VCaP (cell line): ENCODE measurements around the gene HBS1L.

Experiments used
- H3K27ac ChIP-seq: fragments of 450-650 bp; 2 replicates; pipeline ENCODE4 v1.5.1; 2017
- CTCF ChIP-seq: fragments of 450-650 bp; conservative IDR thresholded peaks from 2 replicates; pipeline ENCODE4 v1.5.1; 2017; ENCODE audit warnings: mild to moderate bottlenecking, moderate library complexity

HBS1L gene

DNA sequence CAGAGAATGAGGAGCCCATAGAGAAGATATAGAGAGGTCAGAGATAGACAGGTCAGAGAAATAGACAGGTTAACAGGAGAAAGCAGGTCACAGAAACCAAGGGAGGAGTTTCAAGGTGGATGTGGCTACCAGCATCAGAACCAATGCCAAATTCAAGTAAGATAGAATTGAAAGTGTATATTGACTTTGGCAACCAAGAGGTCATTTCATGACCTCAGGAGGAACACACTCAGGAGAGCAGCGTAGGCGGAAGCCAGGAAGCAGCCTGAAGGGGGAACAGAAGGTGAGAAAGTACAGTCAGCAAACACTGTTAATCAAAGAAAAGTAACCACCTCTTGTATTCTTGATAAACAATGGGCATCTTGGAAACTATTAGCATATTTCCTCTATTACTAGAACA is 70.8 kb downstream of the HBS1L start:
- no peak overlapping the region for H3K27ac ChIP-seq
- no peak for TF ChIP-seq CTCF

- TF ChIP-seq CTCF: no peak
- H3K27ac ChIP-seq: no peak overlapping the region
Measured at GRCh38 chr6:134982161-134982560, 72.5 kb downstream of the HBS1L start.

GRCh38 chr6:134980846-134981245 is 73.8 kb downstream of the HBS1L start:
- no peak overlapping the region for H3K27ac ChIP-seq
- TF ChIP-seq CTCF: no peak

- no peak for TF ChIP-seq CTCF
- no peak overlapping the region for H3K27ac ChIP-seq
Measured at GRCh38 chr6:134979142-134979541, 75.5 kb downstream of the HBS1L start.

DNA sequence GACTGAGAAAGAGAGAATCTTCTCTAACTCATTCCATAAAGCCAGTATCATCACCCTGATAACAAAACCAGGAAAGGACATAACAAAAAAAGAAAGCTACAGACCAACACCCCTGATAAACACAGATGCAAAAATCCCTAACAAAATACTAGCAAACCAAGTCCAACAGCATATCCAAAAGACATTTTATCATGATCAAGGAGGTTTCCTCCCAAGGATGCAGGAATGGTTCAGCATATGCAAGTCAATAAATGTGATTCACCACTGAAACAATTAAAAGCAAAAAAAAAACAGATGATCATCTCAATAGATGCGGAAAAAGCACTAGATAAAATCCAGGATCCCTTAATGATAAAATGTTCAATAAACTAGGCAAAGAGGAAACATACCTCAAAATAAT is 80.3 kb downstream of the HBS1L start:
- H3K27ac ChIP-seq: no peak overlapping the region
- no peak for TF ChIP-seq CTCF

GRCh38 chr6:134967711-134968110 is 86.9 kb downstream of the HBS1L start:
- no peak overlapping the region for H3K27ac ChIP-seq
- TF ChIP-seq CTCF: no peak

DNA sequence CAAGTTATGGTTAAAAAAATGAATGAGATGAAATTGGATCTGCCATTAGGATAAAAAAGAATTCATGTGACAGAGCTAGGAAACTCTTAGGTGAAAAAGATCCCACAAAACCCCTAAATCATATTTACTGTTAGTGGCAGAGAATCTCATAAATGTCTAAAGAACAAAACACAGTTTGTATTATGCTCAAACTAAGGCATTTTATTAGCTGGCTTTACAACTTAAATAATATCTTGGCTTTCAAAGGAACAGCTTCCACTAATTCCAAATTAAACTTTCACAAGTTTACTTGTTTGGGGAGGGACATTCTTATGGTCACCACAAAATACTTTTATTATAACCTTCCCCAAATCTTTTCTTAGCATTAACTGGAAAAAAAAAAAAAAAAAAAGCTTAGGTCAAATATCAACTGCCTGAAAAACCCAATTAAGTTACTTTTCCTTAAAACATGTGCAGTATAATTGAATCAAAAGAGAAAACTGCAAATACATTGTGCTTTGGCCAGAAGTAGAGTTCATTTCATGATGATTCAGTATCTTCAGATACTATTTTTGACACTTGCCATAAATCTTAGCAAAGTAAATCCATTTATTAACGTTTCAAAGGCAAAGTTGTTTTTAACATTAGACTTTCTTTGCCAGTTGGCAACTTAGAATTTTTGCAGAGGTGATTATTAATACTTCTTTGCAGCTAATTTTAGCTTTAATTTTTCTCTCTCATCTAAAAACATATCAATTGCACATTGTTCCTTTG is 90.0 kb downstream of the HBS1L start:
- TF ChIP-seq CTCF: no peak
- no peak overlapping the region for H3K27ac ChIP-seq
